ENCODE results near the gene BRSK2.

Gene BRSK2

GRCh38 chr11:1394936-1395772 is 5.4 kb downstream of the BRSK2 start:
- in situ Hi-C loops (cut with MboI; ENCODE audit: low sequenced_read_pairs) = no loop called here

GRCh38 chr11:1395773-1396374 is 6.1 kb downstream of the BRSK2 start:
- in situ Hi-C loops (cut with MboI; ENCODE audit: low sequenced_read_pairs) = no loop called here

- in situ Hi-C loops (cut with MboI; ENCODE audit: low sequenced_read_pairs) = no loop called here
Measured at GRCh38 chr11:1396375-1396841, 6.7 kb downstream of the BRSK2 start.

GRCh38 chr11:1397146-1397861 is 7.6 kb downstream of the BRSK2 start:
- in situ Hi-C loops (cut with MboI; ENCODE audit: low sequenced_read_pairs) = no loop called here

- in situ Hi-C loops (cut with MboI; ENCODE audit: low sequenced_read_pairs) = no loop called here
Measured at GRCh38 chr11:1397862-1398527, 8.3 kb downstream of the BRSK2 start.

- in situ Hi-C loops (cut with MboI; ENCODE audit: low sequenced_read_pairs) = no loop called here
Measured at GRCh38 chr11:1398528-1399235, 8.9 kb downstream of the BRSK2 start.

GRCh38 chr11:1399386-1400316 is 9.9 kb downstream of the BRSK2 start:
- in situ Hi-C loops (cut with MboI; ENCODE audit: low sequenced_read_pairs) = no loop called here

- in situ Hi-C loops (cut with MboI; ENCODE audit: low sequenced_read_pairs) = no loop called here
Measured at GRCh38 chr11:1400317-1401170, 10.8 kb downstream of the BRSK2 start.

- in situ Hi-C loops (cut with MboI; ENCODE audit: low sequenced_read_pairs) = no loop called here
Measured at GRCh38 chr11:1401171-1401445, 11.4 kb downstream of the BRSK2 start.

GRCh38 chr11:1401656-1402221 is 12.0 kb downstream of the BRSK2 start:
- in situ Hi-C loops (cut with MboI; ENCODE audit: low sequenced_read_pairs) = no loop called here

GRCh38 chr11:1402355-1403077 is 12.8 kb downstream of the BRSK2 start:
- in situ Hi-C loops (cut with MboI; ENCODE audit: low sequenced_read_pairs) = no loop called here

GRCh38 chr11:1403078-1403620 is 13.4 kb downstream of the BRSK2 start:
- in situ Hi-C loops (cut with MboI; ENCODE audit: low sequenced_read_pairs) = no loop called here

- in situ Hi-C loops (cut with MboI; ENCODE audit: low sequenced_read_pairs) = no loop called here
Measured at GRCh38 chr11:1403721-1404460, 14.2 kb downstream of the BRSK2 start.

- in situ Hi-C loops (cut with MboI; ENCODE audit: low sequenced_read_pairs) = no loop called here
Measured at GRCh38 chr11:1404461-1405185, 14.9 kb downstream of the BRSK2 start.

GRCh38 chr11:1405186-1406020 is 15.7 kb downstream of the BRSK2 start:
- in situ Hi-C loops (cut with MboI; ENCODE audit: low sequenced_read_pairs) = no loop called here

All from hTERT RPE-1 (cell line).